Stimulated activated CD4-positive, alpha-beta T cell treated with anti-CD3 and anti-CD28 coated beads, Interleukin-1b, Interleukin-23, amount 100 ng/mL, for 24 hours (primary cell): ENCODE results near the gene IGSF23.
"Not testable (repeated sequence)": the region's sequence is repeated elsewhere in the genome, so short reads cannot be mapped to it uniquely, and the experiment has no call there.

Experiments used
- DNase-seq, 4 experiments: peaks; one replicate each; pipeline ENCODE4 v3.0.0-alpha.2; 2020; ENCODE audit warnings: low read depth in 4 of 4, low spot score in 1 of 4

The IGSF23 gene

DNA sequence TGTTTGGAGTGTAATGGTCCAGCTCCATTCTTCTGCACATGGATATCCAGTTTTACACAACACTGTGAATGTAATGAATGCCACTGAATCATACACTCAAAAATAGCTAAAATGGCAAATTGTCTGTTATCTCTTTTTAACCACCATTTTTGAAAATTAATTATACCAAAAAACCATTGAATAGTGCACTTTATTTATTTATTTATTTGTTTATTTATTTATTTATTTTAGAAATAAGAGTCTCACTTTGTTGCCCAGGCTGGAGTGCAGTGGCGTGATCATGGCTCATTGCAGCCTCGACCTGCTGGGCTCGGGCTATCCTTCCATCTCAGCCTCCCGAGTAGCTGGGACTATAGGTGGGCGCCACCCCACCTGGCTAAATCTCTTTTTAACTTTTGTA lies 50.6 kb downstream of the IGSF23 start:
- DNase-seq = no peak

DNA sequence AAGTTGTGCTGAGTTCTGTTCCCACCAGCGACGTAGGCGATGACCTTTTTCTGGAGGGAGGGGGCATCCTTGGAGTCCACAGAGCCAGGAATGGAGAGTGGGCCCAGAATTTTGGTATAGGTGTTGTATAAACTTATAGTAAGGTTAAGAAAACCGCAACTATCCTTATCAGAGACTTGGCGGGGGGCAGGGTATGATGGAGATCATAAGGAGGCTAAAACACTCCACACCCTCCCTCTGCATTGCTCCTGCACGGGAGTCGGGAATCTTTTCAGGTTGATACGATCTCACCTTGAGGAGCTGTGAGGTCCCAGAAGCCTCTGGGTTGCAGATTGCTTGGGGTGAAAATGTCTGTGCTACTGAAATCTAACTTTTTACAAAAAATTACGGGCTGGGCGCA lies 51.6 kb downstream of the IGSF23 start:
- DNase-seq = no peak

DNA sequence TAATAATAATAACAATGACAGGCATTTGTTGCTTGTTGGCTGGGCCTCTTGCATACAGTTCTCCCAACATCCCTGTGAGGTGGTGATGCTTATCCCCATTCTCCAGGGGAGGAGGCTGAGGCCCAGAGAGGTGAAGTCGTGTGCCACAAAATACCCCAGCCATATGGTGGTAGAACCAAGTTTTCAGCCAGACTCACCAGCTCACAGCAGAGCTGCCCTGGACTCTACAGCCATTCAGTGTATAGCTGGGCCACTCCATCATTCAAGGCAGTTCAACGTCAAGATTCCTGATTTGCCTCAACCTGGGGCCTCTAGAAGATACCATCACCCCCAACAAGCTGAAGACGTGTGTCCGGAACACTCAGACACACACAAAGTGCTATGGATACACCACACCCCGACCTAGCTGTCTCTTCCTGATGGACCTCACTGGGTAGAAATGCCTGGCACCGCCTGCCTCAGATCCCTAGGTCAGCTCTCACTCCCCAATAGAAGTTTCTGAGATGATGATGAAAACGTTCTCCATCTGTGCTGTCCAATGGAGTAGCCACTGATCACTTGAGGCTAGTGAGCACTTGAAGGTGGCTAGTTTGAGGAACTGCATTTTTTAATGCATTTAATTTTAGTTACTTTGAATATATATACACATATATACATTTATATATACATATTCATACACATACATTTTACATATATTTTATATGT lies 53.6 kb downstream of the IGSF23 start:
- DNase-seq = no peak

DNA sequence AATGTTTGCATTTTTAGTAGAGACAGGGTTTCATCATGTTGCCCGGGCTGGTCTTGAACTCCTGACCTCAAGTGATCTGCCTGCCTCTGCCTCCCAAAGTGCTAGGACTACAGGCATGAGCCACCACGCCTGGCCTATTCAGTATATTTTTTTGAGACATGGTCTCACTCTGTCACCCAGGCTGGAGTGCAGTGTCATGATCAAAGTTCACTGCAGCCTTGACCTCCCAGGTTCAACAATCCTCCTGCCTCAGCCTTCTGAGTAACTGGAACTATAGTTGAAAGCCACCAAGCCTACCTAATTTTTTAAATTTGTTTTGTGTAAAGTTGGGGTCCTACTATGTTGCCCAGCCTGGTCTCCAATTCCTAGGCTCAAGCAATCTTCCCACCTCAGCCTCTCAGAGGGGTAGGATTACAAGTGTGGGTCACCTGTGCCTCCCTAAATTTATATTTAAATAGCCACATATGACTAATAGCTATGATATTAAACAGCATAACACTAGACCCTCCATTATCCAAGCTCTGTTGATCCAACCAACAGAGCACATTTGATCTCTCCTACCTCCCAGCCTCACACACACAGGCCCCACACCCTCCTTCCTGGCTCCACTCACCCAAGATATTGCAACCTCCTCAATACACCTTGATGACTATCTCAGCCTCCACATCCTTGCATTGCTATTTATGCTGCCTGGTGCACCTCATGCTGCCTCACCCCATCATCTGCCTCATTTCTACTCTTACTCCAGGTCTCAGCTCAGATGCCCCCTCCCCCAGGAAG lies 55.8 kb downstream of the IGSF23 start:
- DNase-seq = no peak

DNA sequence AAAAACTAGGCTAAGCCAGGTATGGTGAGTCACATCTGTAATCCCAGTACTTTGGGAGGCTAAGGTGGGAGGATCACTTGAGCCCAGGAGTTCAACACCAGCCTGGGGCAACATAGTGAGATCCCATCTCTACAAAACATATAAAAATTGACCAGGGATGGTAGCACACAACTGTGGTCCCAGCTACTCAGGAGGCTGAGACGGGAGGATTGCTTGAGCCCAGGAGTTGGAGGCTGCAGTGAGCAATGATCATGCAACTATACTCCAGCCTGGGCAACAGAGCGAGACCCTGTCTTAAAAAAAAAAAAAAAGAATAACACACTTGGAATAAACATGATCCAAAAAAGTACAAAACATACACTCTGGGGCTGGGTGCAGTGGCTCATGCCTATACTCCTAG lies 56.7 kb downstream of the IGSF23 start:
- DNase-seq = not testable (repeated sequence)

DNA sequence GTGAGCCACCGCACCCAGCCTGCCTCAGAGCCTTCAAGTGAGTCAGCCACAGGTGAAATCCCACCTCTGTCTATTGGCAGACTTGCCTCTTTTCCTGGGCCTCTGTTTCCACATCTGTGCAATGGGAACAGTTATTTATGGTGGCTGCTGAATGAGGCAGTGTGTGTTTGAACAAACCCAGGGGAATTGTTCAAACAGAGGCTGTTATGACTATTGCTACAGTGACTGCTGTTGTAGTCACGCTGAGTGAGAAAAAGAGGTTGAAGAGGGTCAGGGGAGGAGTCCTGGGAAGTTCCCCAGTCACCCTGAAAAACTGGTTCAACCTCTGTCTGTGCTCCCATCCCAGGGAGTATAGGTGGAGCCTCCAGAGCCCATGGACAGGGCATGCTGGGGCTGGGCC lies 58.0 kb downstream of the IGSF23 start, which contains the start of gene CEACAM19:
Gene CEACAM19 (plus strand): TSS at position 83 of the 400 bp plus-strand sequence. CDS start 450 bp downstream, outside the sequence.
- no peak for DNase-seq

DNA sequence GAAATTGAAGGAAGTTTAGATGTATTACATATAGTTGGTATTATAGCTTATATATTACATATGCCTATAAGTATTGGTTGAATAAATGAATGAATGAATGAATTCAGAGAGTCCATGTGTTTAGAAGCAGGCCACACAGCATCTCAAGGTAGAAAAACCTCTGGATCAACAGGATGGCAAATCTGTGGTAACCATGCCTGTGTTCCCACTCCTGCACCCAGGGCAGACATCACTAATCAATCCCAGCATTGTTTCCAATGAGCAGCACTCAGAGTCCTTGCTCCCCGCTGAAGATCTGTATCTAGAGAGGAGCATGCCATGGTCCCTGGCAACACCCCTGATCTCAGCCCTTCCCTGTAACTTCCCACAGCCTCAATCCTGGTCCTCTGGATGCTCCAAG lies 58.9 kb downstream of the IGSF23 start:
- DNase-seq = no peak

DNA sequence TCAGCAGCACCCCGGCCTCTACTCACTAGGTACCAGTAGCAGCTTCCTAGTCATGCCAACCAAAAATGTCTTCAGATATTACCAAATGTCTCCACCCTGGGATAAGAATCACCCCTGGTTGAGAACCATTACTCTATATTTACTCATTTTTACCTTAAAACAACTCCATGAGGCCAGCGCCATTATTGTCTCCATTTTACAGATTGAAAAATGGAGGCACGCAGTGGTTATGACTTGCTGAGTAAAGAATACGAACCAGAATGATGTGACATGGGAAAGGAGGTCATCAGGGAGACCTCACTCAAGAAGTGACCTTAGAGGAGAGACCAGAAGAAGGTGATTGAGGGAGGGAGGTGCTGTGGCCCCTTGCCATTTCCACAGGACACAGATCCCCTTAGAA lies 60.1 kb downstream of the IGSF23 start:
- DNase-seq = no peak

DNA sequence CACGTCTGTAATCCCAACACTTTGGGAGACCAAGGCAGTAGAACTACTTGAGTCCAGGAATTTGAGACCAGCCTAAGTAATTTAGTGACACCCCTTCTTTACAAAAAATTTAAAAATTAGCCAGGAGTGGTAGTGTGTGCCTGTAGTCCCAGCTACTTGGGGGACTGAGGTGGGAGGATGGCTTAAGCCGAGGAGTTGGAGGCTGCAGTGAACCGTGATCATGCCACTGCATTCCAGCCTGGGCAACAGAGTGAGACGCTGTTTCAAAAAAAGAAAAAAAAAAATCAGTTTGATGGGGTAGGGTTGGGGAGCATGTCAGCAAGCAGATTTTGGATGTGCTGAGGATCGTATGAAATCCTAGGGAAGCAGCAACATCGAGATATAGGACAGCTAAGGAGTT lies 62.2 kb downstream of the IGSF23 start:
- no peak for DNase-seq

DNA sequence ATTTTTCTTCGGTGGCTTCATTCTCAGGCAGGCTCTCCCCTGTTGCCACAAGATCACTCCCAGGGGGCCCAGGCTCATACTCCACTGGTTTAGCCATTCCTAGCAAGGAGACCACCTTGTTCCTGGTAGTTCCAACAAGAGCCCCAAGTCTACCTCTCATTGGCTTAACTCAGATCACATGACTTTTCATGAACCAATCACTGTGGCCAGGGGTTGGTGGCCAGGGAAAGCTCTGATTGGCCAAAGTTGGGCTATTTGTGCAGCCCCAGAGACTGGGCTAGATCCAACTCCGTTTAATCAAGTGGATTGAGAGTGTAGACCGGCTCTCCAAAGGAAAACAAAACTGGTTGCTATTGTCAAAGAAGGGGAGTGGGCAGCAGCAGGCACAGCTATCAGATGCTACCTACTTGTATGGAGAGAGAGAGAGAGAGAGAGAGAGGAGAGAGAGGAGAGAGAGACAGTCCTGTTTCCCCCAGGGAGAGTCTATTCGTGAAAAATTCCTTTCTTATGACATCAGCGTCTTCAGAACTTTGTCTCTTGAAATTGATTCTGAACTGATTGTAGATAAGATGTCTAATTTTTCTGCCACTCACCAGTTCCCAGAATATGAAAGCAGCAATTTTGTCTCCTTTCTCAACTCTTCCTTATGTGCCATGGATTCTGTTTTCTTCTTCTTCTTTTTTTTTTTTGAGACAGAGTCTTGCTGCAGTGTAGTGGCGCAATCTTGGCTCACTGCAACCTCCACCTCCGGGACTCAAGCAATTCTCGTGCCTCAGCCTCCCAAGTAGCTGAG lies 63.9 kb downstream of the IGSF23 start:
- DNase-seq = no peak

DNA sequence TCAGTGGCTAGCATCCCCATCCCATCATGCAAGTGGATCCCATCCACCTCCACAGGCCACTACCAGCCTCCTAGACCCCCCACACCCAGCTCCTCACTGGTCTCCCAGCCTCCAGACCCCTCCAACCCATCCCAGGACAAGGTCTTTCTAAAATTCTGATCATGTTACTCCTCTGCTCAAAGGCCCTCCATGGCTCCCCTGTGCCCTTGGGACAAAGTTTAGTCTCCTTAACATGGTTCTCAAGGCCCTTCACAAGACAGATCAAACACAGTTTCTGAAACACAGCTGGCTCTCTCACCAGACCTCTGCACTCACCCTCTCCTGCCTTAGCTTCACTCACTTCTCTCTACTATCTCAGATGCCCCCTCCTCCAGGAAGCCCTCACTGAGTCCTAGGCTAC lies 67.2 kb downstream of the IGSF23 start:
- no peak for DNase-seq

DNA sequence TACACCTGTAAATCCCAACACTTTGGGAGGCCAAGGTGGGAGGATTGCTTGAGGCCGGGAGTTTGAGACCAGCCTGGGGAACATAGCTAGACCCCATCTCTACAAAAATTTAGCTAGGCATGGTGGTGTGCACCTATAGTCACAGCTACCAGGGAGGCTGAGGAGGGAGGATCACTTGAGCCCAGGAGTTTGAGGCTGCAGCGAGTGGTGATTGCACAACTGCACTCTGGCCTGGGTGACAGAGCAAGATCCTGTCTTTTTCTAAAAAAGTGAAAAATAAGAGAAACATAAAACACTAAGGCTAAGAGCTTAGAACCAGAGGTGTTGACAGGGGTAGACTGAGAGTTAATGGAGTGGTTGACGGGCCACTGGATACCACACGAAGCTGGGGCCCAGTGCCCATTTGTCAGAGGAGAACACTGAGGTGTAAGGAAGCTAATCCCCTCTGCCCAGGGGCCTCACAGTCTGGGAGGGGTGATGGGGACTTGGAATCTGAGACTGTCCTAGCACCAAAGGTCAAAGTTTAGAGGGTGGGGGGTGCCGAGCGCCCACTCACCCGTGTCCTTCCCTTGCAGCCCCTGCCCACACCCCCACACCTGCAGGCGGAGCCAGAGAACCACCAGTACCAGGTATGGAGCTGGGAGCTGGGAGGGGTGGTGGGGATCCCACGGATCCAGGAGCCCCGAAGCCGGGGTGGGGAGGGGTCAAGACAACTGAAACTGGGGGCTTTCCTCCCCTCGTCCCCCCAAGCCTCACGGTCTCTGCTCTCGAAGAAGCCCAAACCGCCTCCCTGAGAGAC lies 68.8 kb downstream of the IGSF23 start:
- DNase-seq = no peak

DNA sequence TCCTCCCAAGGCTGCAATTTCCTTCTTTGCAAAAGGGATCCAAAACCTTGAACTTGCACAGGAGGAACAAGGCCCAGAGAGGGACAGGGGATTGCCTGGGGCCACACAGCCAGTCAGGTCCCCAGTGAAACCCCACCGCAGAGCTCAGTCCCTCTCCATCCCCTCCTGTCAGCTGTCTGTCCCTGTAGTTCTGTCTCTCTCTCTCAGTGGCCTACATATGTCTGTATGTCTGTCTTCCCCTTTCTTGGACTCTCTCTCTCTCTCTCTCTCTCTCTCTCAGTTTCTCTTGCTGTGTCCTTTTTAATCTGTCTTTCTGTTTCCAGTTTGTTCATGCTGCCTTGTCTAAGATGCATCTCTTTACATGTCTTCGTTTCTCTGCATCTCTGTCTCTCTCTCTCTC lies 69.4 kb downstream of the IGSF23 start:
- DNase-seq = no peak

DNA sequence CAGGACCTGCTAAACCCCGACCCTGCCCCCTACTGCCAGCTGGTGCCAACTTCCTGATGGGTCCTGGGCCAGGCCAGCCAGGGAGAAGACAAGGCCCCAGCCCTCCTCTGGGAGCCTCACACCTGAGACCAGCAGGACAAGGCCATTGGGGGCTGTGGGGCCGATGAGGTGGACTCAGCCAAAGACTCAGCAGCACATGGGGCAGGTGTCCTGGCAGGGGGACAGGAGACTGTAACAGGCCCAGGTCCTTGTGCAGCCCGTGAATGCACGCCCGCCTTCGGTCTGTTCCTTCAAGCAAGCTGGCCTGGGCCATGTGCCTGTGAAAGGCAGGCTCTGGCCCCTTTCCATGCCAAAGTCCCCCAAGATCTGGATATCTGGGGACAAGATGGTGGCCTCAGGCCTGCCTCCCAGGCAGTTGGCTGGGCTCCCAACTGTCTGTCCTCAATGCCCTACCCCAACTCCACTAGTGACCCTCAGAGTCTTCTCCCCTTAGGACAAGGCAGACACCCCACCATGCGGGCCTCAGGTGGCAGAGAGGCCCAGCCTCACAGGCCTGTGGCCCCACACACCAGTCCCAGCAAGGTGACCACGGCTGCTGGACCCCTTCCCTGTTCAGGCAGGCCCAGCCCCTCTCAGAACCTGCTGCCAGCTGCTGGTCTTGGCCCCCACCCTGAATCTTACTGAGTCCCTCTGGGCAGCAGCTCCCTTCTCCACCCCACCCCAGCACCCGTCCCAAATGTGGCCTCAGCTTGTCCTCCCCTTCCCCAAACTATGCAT lies 70.3 kb downstream of the IGSF23 start:
- DNase-seq = no peak

DNA sequence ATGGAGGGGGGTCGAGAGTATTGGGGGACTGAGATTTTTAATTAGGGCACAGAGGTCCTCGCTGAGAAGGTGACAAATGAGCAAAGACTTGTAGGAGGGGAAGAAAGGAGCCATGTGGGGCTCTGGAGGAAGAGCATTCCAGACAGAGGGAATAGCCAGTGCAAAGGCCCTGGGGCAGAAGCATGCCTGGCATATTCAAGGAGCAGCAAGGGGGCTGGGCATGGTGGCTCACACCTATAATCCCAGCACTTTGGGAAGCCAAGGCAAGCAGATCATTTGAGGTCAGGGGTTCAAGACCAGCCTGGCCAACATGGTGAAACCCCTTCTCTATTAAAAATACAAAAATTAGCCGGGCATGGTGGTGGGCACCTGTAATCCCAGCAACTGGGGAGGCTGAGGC lies 71.0 kb downstream of the IGSF23 start:
- DNase-seq = not testable (repeated sequence)

DNA sequence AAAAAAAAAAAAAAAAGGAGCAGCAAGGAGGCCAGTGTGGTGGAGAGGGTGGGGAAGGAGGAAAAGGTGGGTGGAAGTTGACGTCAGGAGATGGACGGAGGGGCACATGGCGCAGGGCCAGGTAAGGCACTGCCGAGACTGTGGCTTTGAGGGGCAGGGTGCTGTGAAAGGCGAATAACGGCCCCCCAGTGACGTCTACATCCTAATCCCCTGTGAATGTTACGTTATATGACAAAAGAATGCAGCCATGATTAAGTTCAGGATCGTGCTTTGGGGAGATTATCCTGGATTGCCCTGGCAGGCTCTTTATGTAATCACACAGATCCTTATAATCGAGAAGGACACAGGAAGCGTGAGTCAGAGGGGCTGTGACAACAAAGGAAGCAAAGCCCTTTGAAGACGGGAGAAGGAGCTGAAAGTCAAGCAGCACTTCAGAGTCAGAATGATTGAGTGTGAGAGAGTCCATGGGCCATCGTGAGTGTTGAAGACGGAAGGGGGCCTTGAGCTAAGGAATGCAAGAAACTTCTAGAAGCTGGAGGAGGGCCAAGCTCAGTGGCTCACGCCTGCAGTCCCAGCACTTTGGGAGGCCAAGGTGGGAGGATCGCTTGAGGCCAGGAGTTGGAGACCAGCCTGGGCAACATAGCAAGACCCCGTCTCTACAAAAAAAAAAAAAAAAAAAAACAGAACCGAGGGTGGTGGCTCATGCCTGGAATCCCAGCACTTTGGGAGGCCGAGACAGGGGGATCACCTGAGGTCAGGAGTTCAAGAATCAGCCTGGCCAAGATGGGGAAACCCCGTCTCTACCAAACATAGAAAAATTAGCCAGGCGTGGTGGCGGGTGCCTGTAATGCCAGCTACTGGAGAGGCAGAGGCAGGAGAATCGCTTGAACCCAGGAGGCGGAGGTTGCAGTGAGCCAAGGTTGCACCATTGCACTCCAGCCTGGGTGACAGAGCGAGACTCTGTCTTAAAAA lies 71.8 kb downstream of the IGSF23 start:
- no peak for DNase-seq

DNA sequence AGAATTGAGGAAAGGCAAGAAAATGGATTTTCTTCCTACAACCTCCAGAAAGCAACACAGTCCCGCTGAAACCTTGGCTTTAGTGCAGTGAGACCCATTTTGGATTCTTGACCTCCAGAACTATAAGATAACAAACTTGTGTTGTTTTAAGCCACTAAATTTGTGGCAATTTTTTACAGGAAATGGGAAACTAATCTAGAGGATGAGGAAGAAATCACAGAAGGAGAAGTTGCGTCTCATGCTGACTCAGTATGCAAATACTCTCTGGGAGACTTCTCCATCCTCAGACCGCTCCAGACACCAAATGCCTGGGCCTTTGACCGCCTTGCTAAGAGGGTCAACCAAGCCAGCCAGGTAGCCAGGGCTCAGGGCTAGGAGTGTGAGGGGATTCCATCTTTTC lies 72.5 kb downstream of the IGSF23 start:
- no peak for DNase-seq
